ENCODE results near the gene TBL3. TPM values are rescaled to one million over a fixed set of nuclear protein-coding genes. Genes with fewer than 3 reads are reported as not detected.

TBL3 gene
- total RNA-seq, 1 donor from 2014 or later: 25.6 TPM

DNA sequence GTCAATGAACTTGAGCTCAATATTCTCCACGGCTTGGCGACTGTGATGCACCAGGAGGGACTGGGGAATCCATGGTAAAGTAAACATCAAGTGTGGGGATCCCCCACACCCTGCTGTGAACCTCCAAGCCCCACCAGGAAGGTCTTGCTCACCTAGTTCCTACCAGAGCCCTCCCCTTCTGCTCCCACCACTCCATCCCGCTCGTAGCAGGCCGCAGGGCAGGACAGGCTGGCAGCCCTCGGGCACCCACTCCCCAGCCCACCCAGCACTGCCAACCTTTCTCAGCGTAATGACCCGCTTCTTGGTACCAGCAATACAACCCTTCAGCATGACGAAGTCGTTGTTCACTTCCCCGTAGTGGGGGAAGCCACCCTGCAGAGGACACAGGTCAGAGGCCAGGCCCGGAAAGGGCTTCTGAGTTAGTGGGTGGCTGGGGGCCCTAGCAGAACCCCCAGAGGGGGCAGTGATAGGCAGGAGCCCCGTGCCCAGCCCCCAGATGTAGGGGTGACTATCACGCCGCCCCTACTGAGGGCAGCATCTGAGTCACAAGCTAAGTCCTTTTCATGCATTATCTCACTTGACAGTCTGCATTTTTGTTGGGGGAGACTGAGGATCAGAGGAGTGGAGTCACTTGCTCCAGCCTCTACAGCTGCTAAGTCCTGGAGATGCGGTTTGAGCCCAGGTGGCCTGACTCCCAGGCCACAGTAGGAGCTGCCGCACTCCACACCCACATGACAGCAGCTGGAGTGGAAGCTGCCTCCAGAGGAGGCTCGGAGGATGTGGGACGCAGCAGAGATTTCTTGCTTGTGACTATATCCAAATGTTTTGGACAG, 26.1 kb upstream of the TBL3 start:
- TF ChIP-seq, protein P1, sequence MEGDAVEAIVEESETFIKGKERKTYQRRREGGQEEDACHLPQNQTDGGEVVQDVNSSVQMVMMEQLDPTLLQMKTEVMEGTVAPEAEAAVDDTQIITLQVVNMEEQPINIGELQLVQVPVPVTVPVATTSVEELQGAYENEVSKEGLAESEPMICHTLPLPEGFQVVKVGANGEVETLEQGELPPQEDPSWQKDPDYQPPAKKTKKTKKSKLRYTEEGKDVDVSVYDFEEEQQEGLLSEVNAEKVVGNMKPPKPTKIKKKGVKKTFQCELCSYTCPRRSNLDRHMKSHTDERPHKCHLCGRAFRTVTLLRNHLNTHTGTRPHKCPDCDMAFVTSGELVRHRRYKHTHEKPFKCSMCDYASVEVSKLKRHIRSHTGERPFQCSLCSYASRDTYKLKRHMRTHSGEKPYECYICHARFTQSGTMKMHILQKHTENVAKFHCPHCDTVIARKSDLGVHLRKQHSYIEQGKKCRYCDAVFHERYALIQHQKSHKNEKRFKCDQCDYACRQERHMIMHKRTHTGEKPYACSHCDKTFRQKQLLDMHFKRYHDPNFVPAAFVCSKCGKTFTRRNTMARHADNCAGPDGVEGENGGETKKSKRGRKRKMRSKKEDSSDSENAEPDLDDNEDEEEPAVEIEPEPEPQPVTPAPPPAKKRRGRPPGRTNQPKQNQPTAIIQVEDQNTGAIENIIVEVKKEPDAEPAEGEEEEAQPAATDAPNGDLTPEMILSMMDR (IDR thresholded peaks at IDR 0.05): no peak
- peak; percentile 41 for DNase-seq
- Histone ChIP-seq H3K27me3 (ENCODE audit: low read depth) (no peaks in the 10 kb centered on the region), H3K27ac (no peak overlapping the region), H3K4me1 (peaks cover 17% of the 10 kb centered on the region), H3K9me3 (no peaks in the 10 kb centered on the region), H3K36me3 (peaks cover 1% of the 10 kb centered on the region), H3K4me3 (no peak overlapping the region)
- intact Hi-C loops (cut with DNase I): no loop called here
- ATAC-seq: no peak

DNA sequence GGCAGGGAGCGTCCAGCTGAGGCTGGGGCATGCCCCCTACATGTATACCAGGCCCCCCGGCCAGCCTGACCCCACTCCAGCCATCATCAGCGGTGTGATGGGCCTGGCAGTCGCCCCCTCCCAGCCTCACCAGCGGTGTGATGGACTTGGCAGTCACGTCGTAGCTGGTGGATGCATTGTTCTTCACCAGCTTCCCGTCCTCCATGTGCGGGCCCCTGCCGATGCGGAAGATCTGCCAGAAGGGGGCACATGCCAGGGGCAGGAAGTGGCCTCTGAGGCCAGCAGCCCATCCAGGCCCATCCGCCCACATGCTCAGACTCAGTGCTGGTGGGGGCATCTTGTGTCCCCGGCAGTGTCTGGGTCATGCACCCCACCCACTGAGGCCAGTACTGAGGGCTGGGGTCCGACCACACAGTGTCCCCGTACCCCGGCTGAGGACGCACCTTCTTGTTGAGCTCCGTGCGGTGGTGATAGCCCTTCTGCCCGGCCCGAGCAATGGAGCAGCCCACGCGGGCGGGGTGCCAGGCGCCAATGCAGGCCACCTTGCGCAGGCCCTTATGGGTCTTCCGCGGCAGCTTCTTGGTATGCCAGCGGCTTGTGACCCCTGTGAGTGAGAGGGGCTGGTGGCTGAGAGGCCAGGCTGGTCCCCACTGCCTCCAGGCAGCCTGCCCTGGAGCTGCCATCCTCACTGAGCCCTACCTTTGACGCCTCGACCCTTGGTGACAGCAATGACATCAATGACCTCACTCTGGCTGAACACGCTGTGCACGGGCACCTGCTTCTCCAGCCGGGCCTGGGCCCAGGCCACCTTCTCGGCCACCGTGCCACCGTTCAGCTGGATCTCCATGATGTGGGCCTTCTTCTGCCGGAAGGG, 25.1 kb upstream of the TBL3 start:
- DNase-seq (peak; percentile 40), ATAC-seq (no peak)
- H3K9me3 ChIP-seq: no peaks in the 10 kb centered on the region
- no peak overlapping the region for H3K4me3 ChIP-seq
- TF ChIP-seq, protein P1 (IDR thresholded peaks at IDR 0.05): no peak
- peaks cover 9% of the 10 kb centered on the region for H3K4me1 ChIP-seq
- H3K27me3 ChIP-seq (ENCODE audit: low read depth): no peaks in the 10 kb centered on the region
- intact Hi-C loops (cut with DNase I): no loop called here
- no peak overlapping the region for H3K27ac ChIP-seq
- H3K36me3 ChIP-seq: no peaks in the 10 kb centered on the region

DNA sequence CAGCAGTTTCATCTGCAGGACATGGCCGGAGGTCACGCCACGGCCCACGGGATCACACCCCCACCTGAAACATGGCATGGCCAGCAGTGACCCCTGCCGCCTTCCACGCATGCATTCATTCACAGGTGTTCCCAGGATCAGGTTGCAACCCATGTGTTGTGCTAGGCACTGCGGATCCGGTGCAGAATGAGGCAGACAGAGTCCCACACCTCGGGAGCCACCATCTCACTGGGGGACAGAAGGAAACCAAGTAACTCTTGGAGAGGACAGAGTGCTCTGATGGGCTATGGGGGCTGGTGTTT, 24.5 kb upstream of the TBL3 start:
- H3K9me3 ChIP-seq: no peaks in the 10 kb centered on the region
- intact Hi-C loops (cut with DNase I): no loop called here
- H3K4me3 ChIP-seq: no peak overlapping the region
- H3K4me1 ChIP-seq: peaks cover 3% of the 10 kb centered on the region
- peak; percentile 31 for DNase-seq
- no peaks in the 10 kb centered on the region for H3K27me3 ChIP-seq (ENCODE audit: low read depth)
- no peak overlapping the region for H3K27ac ChIP-seq
- TF ChIP-seq, protein P1 (IDR thresholded peaks at IDR 0.05): no peak
- ATAC-seq: no peak
- no peaks in the 10 kb centered on the region for H3K36me3 ChIP-seq

DNA sequence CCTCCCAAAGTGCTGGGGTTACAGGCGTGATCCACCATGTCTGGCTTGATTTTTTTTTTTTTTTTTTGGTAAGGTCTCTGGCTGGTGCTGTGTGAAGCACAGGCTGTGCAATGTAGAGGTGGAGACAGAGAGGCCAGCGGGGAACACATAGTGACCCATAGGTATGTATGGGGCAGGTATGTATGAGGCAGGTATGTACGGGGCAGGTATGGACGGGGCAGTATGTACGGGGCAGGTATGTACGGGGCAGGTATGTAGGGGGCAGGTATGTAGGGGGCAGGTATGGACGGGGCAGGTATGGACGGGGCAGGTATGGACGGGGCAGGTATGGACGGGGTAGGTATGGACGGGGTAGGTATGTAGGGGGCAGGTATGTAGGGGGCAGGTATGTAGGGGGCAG, 22.3 kb upstream of the TBL3 start:
- no peaks in the 10 kb centered on the region for H3K27me3 ChIP-seq (ENCODE audit: low read depth)
- no peaks in the 10 kb centered on the region for H3K9me3 ChIP-seq
- no peaks in the 10 kb centered on the region for H3K4me1 ChIP-seq
- ATAC-seq: no peak
- H3K36me3 ChIP-seq: no peaks in the 10 kb centered on the region
- TF ChIP-seq, protein P1 (IDR thresholded peaks at IDR 0.05): no peak
- H3K4me3 ChIP-seq: no peak overlapping the region
- peak; percentile 20 for DNase-seq
- no peak overlapping the region for H3K27ac ChIP-seq
- intact Hi-C loops (cut with DNase I): no loop called here

DNA sequence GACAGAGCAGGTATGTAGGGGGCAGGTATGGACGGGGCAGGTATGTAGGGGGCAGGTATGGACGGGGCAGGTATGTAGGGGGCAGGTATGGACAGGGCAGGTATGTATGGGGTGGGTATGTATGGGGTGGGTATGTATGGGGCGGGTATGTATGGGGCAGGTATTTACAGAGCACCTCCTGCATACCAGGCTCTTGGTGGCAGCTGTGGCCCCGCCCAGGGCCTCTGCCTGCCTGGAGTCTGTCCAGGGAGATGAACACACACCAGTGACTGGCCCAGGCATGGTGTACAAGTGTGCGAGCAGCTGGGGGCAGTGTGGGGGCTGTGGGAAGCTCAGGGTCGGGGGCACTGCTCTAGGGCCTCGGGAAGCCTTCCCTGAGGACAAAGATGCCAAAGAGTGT, 21.8 kb upstream of the TBL3 start:
- Histone ChIP-seq H3K27me3 (ENCODE audit: low read depth) (no peaks in the 10 kb centered on the region), H3K36me3 (no peaks in the 10 kb centered on the region), H3K4me3 (no peak overlapping the region), H3K9me3 (no peaks in the 10 kb centered on the region), H3K4me1 (no peaks in the 10 kb centered on the region), H3K27ac (no peak overlapping the region)
- ATAC-seq (no peak), DNase-seq (peak; percentile 32)
- TF ChIP-seq, protein P1 (IDR thresholded peaks at IDR 0.05): no peak
- intact Hi-C loops (cut with DNase I): no loop called here

Data from lower lobe of right lung (tissue), 2 donors.